HL-60 (cell line): Measurements from ENCODE around the gene MYO1A.
"Not testable (repeated sequence)": the region's sequence is repeated elsewhere in the genome, so short reads cannot be mapped to it uniquely, and the experiment has no call there.

Source experiments
- DNase-seq, 2 experiments: peaks; one replicate each; pipeline ENCODE4 v3.0.0-alpha.2; 2010 to 2020; ENCODE audit warnings: low read depth in 1 of 2, low spot score in 1 of 2
- H3K27ac ChIP-seq: fragments of 250-450 bp; sonication (Bioruptor Pico); replicated peaks from 2 replicates; pipeline ENCODE4 v1.5.1; 2020; ENCODE audit warnings: mild to moderate bottlenecking, moderate library complexity
- H3K27me3 ChIP-seq: fragments of 250-450 bp; sonication (Bioruptor Pico); 2 replicates; pipeline ENCODE4 v1.5.1; 2021; ENCODE audit warnings: mild to moderate bottlenecking, moderate library complexity; ENCODE audit not compliant: insufficient read depth, poor library complexity, severe bottlenecking
- H3K4me3 ChIP-seq: replicated peaks from 2 replicates; pipeline ENCODE4 v1.5.1; 2011; ENCODE audit warnings: mild to moderate bottlenecking, control low read depth, low read length; ENCODE audit not compliant: insufficient read depth
- GABPA ChIP-seq: IDR thresholded peaks from 2 replicates; pipeline ENCODE4 v1.6.1; 2012; ENCODE audit warnings: low read depth
- POLR2AphosphoS5 ChIP-seq: IDR thresholded peaks from 2 replicates; pipeline ENCODE4 v1.6.1; 2012; ENCODE audit warnings: low read depth
- SPI1 ChIP-seq: IDR thresholded peaks from 2 replicates; pipeline ENCODE4 v1.6.1; 2012; ENCODE audit warnings: low read depth, mild to moderate bottlenecking, borderline replicate concordance
- TF ChIP-seq, protein P1 (sequence below): IDR thresholded peaks from 2 replicates; pipeline ENCODE4 v1.6.1; 2012; ENCODE audit warnings: low read depth; ENCODE audit not compliant: insufficient replicate concordance
- TF ChIP-seq, protein P2 (sequence below): IDR thresholded peaks from one replicate; pipeline ENCODE4 v1.5.1; 2011; ENCODE audit warnings: low read length, control low read depth, inconsistent platforms; ENCODE audit not compliant: insufficient read depth

MYO1A gene

GRCh38 chr12:56987551-56988053 is 62.3 kb downstream of the MYO1A start:
- Histone ChIP-seq H3K27me3 (no peaks in the 10 kb centered on the region), H3K4me3 (no peak overlapping the region), H3K27ac (no peak overlapping the region)
- no peak for TF ChIP-seq GABPA
- TF ChIP-seq, protein P1, sequence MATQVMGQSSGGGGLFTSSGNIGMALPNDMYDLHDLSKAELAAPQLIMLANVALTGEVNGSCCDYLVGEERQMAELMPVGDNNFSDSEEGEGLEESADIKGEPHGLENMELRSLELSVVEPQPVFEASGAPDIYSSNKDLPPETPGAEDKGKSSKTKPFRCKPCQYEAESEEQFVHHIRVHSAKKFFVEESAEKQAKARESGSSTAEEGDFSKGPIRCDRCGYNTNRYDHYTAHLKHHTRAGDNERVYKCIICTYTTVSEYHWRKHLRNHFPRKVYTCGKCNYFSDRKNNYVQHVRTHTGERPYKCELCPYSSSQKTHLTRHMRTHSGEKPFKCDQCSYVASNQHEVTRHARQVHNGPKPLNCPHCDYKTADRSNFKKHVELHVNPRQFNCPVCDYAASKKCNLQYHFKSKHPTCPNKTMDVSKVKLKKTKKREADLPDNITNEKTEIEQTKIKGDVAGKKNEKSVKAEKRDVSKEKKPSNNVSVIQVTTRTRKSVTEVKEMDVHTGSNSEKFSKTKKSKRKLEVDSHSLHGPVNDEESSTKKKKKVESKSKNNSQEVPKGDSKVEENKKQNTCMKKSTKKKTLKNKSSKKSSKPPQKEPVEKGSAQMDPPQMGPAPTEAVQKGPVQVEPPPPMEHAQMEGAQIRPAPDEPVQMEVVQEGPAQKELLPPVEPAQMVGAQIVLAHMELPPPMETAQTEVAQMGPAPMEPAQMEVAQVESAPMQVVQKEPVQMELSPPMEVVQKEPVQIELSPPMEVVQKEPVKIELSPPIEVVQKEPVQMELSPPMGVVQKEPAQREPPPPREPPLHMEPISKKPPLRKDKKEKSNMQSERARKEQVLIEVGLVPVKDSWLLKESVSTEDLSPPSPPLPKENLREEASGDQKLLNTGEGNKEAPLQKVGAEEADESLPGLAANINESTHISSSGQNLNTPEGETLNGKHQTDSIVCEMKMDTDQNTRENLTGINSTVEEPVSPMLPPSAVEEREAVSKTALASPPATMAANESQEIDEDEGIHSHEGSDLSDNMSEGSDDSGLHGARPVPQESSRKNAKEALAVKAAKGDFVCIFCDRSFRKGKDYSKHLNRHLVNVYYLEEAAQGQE = no peak
- TF ChIP-seq, protein P2, sequence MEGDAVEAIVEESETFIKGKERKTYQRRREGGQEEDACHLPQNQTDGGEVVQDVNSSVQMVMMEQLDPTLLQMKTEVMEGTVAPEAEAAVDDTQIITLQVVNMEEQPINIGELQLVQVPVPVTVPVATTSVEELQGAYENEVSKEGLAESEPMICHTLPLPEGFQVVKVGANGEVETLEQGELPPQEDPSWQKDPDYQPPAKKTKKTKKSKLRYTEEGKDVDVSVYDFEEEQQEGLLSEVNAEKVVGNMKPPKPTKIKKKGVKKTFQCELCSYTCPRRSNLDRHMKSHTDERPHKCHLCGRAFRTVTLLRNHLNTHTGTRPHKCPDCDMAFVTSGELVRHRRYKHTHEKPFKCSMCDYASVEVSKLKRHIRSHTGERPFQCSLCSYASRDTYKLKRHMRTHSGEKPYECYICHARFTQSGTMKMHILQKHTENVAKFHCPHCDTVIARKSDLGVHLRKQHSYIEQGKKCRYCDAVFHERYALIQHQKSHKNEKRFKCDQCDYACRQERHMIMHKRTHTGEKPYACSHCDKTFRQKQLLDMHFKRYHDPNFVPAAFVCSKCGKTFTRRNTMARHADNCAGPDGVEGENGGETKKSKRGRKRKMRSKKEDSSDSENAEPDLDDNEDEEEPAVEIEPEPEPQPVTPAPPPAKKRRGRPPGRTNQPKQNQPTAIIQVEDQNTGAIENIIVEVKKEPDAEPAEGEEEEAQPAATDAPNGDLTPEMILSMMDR = peak; percentile 92
- peak; percentile 54 to 80 for DNase-seq

DNA sequence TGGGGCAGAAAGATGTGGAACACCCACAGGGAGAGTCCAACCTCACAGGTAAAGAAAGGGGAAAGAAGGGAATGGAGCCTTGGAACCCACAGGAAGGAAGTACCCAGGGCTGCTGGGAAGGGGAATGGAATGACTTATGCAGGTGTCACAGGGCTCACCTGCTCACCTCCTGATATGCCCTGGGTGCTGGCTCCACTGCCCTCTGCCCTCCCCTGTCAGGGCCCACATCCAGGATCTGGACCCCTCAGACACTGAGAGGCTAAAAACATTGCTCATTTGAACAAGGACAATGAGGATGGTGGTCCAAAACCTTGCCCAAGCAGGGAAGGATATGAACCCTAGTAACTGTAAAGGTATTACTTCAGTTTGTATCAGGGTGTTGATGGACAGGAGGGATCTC is 62.9 kb downstream of the MYO1A start:
- H3K27me3 ChIP-seq = no peaks in the 10 kb centered on the region
- no peak overlapping the region for H3K4me3 ChIP-seq
- H3K27ac ChIP-seq = no peak overlapping the region
- DNase-seq = no peak
- TF ChIP-seq, protein P1 = no peak
- no peak for TF ChIP-seq GABPA
- no peak for TF ChIP-seq SPI1
- no peak for TF ChIP-seq POLR2AphosphoS5

DNA sequence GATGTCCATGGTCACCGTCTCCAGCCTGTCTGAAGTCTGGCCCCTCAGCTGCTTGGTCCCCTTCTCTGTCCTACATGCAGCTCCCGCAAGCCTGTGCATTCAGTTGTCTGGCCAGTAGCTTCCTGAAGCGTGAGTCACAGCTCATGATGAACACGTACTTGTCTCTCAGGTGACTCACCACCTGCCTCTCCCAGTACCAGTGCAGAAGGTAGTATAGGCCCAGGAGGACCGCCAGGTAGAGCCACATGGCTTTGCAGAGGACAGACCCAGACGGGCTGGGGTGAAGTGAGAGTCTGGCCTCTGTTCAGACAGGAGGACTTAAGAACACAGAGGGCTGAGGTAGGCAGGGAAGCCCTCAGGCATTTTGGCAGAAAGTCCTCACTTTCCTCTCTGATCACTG is 64.2 kb downstream of the MYO1A start:
- not testable (repeated sequence) for DNase-seq, H3K4me3 ChIP-seq, H3K27me3 ChIP-seq, H3K27ac ChIP-seq

- TF ChIP-seq SPI1 (no peak), POLR2AphosphoS5 (no peak), GABPA (no peak)
- TF ChIP-seq, protein P2 = no peak
- TF ChIP-seq, protein P1 = no peak
- Histone ChIP-seq H3K27ac (no peak overlapping the region), H3K4me3 (no peak overlapping the region), H3K27me3 (no peaks in the 10 kb centered on the region)
- no peak for DNase-seq
Observed at GRCh38 chr12:56983386-56983785, 66.5 kb downstream of the MYO1A start.

DNA sequence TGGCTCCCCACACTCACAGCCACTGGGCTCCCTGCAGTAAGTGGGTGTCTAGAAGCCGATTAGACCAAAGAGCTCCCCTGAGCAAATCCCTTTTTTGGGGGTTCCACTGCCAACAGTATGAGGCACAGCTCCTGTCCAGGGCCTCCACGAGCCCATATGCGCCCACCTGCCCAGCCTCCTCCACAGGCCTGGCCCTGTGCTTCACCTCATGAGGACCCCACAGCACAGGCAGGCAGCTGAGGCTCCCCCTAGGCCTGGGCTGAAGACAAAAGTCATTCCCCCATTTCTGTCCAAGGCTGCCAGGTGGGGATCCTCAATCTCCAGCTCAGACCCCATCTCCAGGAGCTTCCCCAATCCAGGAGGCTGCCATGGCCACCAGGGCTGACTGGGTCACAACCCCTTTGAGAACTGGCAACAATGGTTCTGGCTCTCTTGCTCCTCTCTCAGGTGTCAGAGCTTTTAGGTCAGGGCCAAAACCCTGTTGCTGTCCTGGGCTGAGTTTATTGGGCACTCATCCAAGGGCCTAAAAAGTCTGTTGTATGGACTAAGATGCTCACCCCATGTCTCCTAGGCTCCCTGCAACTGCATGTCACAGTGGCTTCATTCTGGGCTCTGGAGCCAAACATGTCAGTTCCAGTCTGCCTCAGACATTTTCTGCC is 67.2 kb downstream of the MYO1A start:
- H3K27ac ChIP-seq, H3K4me3 ChIP-seq, H3K27me3 ChIP-seq, DNase-seq: not testable (repeated sequence)
